ENCODE measurements around the gene CFHR5.
"Not testable (repeated sequence)": the region's sequence is repeated elsewhere in the genome, so short reads cannot be mapped to it uniquely, and the experiment has no call there.

The CFHR5 gene

GRCh38 chr1:196977278-196977677 is at the start of gene CFHR5:
Gene CFHR5, plus strand, starts transcription at chr1:196977556. Its CDS starts 109 bp downstream, at chr1:196977665.
- DNase-seq: no peak

- not testable (repeated sequence) for DNase-seq
These were observed 44.5 kb upstream of the CFHR5 start for GRCh38 chr1:196932853-196933252.

- DNase-seq: peak; percentile 67
These were observed 43.7 kb upstream of the CFHR5 start for GRCh38 chr1:196933531-196934189.

- DNase-seq: peak; percentile 7
These were observed 35.9 kb upstream of the CFHR5 start for GRCh38 chr1:196941474-196941873.

DNA sequence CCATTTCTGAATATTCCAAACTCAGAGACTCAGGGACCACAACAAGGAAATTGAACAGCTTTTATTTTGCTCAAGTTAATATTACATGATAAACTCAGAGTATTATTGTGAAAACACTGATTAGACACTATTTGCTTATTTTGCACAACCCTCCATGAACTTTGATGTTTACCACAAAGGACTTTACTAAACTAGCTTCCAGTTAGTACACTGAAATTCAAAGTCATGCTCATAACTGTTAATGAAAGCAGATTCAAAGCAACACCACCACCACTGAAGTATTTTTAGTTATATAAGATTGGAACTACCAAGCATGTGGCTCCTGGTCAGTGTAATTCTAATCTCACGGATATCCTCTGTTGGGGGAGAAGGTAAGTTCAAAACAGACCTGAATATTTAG is 33.8 kb upstream of the CFHR5 start, which contains the start of gene CFHR2:
Gene CFHR2 (plus strand): TSS at position 171 of the 400 bp plus-strand sequence. CDS start 143 bp downstream, at position 314.
- not testable (repeated sequence) for DNase-seq

- DNase-seq: no peak
These were observed 25.5 kb upstream of the CFHR5 start for GRCh38 chr1:196951711-196952394.

GRCh38 chr1:196954778-196955177 is 22.6 kb upstream of the CFHR5 start:
- DNase-seq: no peak

DNA sequence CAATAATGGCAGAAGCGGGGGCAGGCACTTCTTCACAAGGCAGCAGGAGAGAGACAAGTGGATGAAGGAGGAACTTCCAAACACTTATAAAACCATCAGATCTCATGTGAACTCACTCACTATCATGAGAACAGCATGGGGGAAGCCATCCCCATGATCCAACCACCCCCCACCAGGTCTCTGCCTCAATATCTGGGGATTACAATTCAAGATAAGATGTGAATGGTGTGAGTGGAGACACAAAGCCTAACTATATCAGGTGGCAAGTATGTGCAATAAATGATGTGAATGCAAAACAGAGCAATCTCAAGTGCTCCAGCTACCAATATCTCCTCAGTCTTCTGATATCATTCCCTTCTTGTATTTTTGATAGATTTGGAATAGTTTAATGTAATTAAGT is 21.4 kb upstream of the CFHR5 start:
- DNase-seq: no peak

DNA sequence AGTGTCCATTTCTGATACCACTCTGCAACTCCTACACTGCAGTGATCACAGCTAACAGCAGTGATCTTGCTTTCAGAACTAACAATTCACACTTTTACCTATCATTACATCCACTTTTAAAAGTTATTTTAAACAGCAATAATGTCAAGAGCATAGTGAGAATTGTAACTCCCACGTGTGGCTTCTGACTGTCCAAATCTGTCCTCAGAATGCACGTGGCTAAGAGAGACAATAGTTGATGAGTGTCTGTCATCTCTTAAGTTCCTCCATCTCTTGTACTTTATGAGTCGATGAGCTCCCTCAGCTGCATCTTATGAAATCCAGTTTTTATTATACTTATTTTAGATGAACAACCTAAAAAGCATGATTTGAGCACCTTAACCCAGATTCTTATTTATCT is 16.5 kb upstream of the CFHR5 start:
- no peak for DNase-seq

DNA sequence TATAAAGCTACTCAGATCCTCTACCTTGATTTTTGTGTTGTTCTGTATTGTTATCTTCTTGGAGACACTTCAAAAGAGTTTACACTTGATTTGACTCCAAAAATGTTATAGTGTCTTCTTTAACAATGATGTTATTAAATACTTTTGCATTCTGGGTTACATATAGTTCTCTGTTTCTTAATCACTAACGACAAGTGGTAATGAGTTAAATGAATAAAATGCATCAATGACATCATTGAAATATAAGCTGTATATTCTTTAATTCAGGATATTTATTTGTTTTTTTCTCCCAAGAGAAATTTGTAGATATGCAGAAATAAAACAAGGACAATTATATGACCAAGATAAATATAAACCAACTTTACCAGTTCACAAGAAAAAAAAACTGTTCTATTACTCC is 7.2 kb upstream of the CFHR5 start:
- no peak for DNase-seq

GRCh38 chr1:196976278-196976677 is 1.1 kb upstream of the CFHR5 start:
- no peak for DNase-seq

DNA sequence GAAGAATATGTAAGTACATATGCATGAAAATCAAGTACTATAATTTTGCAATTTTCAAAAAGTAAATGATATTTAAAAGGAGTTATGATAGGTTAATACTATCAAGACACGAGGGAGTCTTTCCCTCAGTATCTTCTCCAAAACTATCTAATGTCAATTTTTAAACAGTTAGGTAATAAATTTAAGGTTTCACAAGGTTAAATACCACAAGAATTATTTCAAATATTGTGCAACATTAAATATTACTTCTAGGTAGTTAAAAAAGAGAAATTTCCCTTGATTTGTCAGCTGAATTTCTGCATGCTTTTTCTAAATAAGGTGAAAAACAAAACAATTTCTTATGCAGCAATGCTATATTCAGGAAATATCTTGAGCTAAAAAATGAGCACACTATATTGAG is 3.5 kb downstream of the CFHR5 start:
- DNase-seq: no peak

DNA sequence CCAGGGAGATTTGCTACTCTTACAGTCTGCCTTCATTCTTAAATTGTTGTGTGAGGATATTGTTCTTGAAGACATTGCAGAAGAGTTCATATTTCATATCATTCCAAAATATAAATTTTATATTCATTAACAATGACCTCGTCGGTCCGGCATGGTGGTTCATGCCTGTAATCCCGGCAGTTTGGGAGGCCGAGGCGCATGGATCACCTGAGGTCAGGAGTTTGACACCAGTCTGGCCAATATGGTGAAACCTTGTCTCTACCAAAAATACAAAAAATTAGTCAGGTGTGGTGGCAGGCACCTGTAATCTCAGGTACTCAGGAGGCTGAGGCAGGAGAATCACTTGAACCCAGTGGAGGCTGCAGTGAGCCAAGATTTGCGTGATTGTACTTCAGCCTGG is 4.9 kb downstream of the CFHR5 start:
- not testable (repeated sequence) for DNase-seq

DNA sequence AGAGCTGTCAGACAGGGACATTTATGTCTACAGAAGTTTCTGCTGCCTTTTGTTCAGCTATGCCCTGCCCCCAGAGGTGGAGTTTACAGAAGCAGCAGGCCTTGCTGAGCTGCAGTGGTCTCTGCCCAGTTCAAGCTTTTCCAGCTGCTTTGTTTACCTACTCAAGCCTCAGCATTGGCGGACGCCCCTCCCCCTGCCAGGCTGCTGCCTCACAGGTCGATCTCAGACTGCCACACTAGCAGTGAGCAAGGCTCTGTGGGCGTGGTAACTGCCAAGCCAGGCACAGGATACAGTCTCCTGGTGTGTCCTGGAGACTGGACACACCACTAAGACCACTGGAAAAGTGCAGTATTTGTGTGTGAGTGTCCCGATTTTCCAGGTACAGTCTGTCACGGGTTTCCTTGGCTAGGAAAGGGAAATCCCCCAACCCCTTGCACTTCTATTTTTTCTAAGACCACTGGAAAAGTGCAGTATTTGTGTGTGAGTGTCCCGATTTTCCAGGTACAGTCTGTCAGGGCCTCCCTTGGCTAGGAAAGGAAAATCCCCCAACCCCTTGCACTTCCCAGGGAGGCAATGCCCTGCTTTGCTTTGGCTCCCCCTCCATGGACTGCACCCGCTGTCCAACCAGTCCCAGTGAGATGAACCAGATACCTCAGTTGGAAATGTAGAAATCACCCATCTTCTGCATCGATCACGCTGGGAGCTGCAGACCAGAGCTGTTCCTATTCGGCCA is 14.7 kb downstream of the CFHR5 start:
- peak; percentile 74 for DNase-seq

DNA sequence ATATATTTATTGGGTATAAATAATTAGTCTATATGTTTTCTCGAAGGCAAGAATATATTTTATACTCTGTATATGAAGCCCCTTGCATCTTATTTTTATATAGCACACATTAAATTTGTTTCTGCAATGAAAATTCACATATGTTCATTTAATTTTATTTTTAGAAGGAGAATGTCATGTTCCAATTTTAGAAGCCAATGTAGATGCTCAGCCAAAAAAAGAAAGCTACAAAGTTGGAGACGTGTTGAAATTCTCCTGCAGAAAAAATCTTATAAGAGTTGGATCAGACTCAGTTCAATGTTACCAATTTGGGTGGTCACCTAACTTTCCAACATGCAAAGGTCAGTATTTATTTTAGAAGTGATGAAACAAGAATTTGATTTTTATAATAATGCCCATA is 16.6 kb downstream of the CFHR5 start:
- DNase-seq: no peak

GRCh38 chr1:196997423-196997822 is 20.1 kb downstream of the CFHR5 start:
- no peak for DNase-seq

DNA sequence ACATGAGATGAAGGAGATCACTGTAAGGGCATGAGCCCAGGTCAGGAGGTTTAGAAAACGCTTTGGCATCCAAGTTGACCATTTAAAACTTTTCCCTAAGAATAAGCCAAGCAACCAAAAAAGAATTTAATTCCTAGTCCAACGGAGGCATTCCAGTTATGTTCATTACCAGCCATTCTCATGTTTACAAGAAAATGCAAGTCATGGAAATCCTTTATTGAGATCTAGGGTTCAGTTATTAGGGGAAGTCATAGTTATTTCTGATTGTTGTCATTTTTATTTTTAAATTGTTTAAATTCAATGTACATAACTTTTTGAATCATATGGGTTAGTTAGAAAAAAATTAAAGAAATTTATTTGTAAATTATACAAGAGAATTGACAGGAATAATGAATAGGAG is 24.5 kb downstream of the CFHR5 start:
- DNase-seq: no peak

DNA sequence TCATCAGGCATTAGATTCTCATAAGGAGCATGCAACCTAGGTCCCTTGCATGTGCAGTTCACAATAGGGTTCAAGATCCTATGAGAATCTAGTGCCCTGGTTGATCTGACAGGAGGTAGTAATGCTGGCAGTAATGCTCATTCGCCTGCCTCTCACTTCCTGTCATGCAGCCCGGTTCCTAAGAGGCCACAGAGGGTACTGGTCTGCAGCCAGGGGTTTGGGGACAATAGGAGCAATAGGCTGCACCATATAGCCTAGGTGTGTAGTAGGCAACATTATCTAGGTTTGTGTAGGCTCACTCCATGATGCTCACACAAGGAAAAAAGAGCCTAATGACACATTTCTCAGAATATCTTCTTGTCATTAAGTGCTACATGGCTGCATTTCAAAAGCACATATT is 25.8 kb downstream of the CFHR5 start:
- DNase-seq: no peak

- no peak for DNase-seq
These were observed 31.5 kb downstream of the CFHR5 start for GRCh38 chr1:197008861-197009260.

GRCh38 chr1:197011614-197012013 is 34.3 kb downstream of the CFHR5 start:
- DNase-seq: no peak

- DNase-seq: no peak
These were observed 35.9 kb downstream of the CFHR5 start for GRCh38 chr1:197013234-197013633.

- no peak for DNase-seq
These were observed 39.4 kb downstream of the CFHR5 start for GRCh38 chr1:197016751-197017150.

DNA sequence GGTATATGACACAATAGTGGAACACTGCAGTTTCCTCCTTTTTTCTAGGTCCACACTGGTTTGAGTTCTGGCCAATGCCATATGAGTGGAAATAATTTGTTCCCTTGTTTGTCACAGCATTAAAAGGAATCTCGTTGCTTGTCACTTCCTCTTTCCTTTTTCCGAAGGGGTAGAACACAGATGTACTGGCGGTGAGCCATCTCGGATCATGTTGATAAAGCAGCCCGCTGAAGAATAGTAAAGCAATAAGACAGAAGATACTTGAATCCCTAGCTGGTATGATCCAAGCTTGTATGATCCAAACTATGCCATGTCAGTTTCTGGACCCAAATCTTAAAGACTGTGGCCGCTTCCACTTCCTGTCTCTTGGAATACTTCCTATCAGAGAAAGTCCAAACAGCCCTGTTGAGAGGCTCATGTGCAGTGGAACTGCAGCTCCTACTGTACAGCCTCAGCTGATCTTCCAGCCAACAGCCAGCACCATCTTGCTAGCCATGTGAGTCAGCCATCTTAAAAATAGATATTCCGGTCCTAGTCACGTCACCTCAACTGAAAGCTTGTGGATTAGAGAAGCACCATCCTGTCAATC is 40.3 kb downstream of the CFHR5 start:
- no peak for DNase-seq

- no peak for DNase-seq
These were observed 44.4 kb downstream of the CFHR5 start for GRCh38 chr1:197021716-197022115.

Measured in NCI-H2029 (cell line).